H1 (cell line): Measurements from ENCODE around the gene CD99. TPM values are rescaled to one million over a fixed set of nuclear protein-coding genes. Genes with fewer than 3 reads are reported as not detected.

Experiments
- CTCF ChIA-PET: fragments of 300-600 bp; sonication (Branson Sonifier 250); formaldehyde crosslinking; loops from one replicate; lab custom pipeline; 2021; ENCODE audit not compliant: partially characterized antibody; lab: Charles Lee
- POLR2A ChIA-PET: fragments of 300-600 bp; sonication (Branson Sonifier 250); formaldehyde crosslinking; loops from one replicate; lab custom pipeline; 2021; ENCODE audit warnings: inconsistent platforms; ENCODE audit not compliant: partially characterized antibody; lab: Charles Lee
- DNase-seq, 2 experiments: peaks; one replicate each; pipeline versions ENCODE4 v3.0.0 to v3.0.0-alpha.2; 2010 to 2022; ENCODE audit warnings: low spot score in 2 of 2, low read depth in 1 of 2, mixed read lengths in 1 of 2
- FAIRE-seq: peaks from 2 replicates; lab custom pipeline; 2011; peaks lifted over from hg19 to GRCh38; lab: Jason Lieb, UNC
- H2AFZ ChIP-seq: 2 replicates; pipeline ENCODE4 v1.8.1; 2012; ENCODE audit warnings: low read length, inconsistent platforms
- H2AK5ac ChIP-seq: 2 replicates; pipeline ENCODE4 v1.6.1; 2013; ENCODE audit warnings: low read depth, low read length
- H2BK120ac ChIP-seq: replicated peaks from 2 replicates; pipeline ENCODE3; 2013; ENCODE audit warnings: low read depth, low read length, inconsistent platforms
- H2BK12ac ChIP-seq: 2 replicates; pipeline ENCODE4 v1.6.1; 2013; ENCODE audit warnings: low read depth, low read length
- H2BK15ac ChIP-seq: 2 replicates; pipeline ENCODE4 v1.6.1; 2013; ENCODE audit warnings: low read length
- H2BK20ac ChIP-seq: 2 replicates; pipeline ENCODE4 v1.6.1; 2013; ENCODE audit warnings: low read length
- H2BK5ac ChIP-seq: 2 replicates; pipeline ENCODE4 v1.6.1; 2013; ENCODE audit warnings: low read depth, low read length
- H3K14ac ChIP-seq: 2 replicates; pipeline ENCODE4 v1.6.1; 2013; ENCODE audit warnings: inconsistent platforms; ENCODE audit not compliant: insufficient read length
- H3K18ac ChIP-seq: 2 replicates; pipeline ENCODE4 v1.6.1; 2013; ENCODE audit warnings: low read length; ENCODE audit errors: extremely low read depth
- H3K23ac ChIP-seq: 2 replicates; pipeline ENCODE4 v1.6.1; 2013; ENCODE audit warnings: inconsistent platforms; ENCODE audit not compliant: insufficient read length
- H3K23me2 ChIP-seq: 2 replicates; pipeline ENCODE4 v1.6.1; 2013; ENCODE audit warnings: low read depth, low read length
- H3K27ac ChIP-seq: 2 replicates; pipeline ENCODE4 v1.6.1; 2011; ENCODE audit warnings: low read depth, low read length, inconsistent platforms
- H3K27me3 ChIP-seq, 4 experiments: replicated peaks in 1 of 4; 1 replicate in 1 of 4; 2 replicates in 3 of 4; pipeline versions ENCODE4 v1.6.1 to v1.8.1; 2011 to 2013; ENCODE audit warnings: low read length in 3 of 4, mild to moderate bottlenecking in 3 of 4, inconsistent platforms in 2 of 4, mixed read lengths in 2 of 4, moderate library complexity in 1 of 4; ENCODE audit not compliant: control insufficient read depth in 3 of 4, insufficient read depth in 3 of 4; ENCODE audit errors: extremely low read depth in 1 of 4
- H3K36me3 ChIP-seq, 4 experiments: 2 replicates each; pipeline versions ENCODE4 v1.6.1 to v1.8.1; 2011 to 2013; ENCODE audit warnings: mild to moderate bottlenecking in 4 of 4, low read length in 3 of 4, moderate library complexity in 2 of 4, control low read depth in 1 of 4, inconsistent platforms in 1 of 4; ENCODE audit not compliant: insufficient read depth in 4 of 4, control insufficient read depth in 2 of 4
- H3K4ac ChIP-seq: replicated peaks from 2 replicates; pipeline ENCODE3; 2013; ENCODE audit warnings: low read length, low read depth, mixed read lengths, inconsistent platforms; ENCODE audit not compliant: insufficient read length
- H3K4me1 ChIP-seq, 4 experiments: replicated peaks in 1 of 4; 1 replicate in 1 of 4; 2 replicates in 3 of 4; pipeline versions ENCODE4 v1.6.1 to v1.8.1; 2011 to 2013; ENCODE audit warnings: low read length in 3 of 4, inconsistent platforms in 2 of 4, mixed read lengths in 1 of 4; ENCODE audit not compliant: insufficient read depth in 4 of 4, control insufficient read depth in 3 of 4
- H3K4me2 ChIP-seq, 2 experiments: 2 replicates each; pipeline versions ENCODE4 v1.6.1 to v1.8.1; 2011 to 2013; ENCODE audit warnings: low read depth in 2 of 2, low read length in 2 of 2, control low read depth in 1 of 2, inconsistent platforms in 1 of 2, mild to moderate bottlenecking in 1 of 2; ENCODE audit not compliant: insufficient read depth in 1 of 2
- H3K4me3 ChIP-seq, 4 experiments: fragments of 200-600, 300-600 bp in 1 of 4; sonication (generic), shearing (Covaris generic), sonication (Bioruptor Twin) in 1 of 4; 2 replicates each; pipeline versions ENCODE4 v1.5.1 to v1.8.1; 2011 to 2016; ENCODE audit warnings: low read length in 4 of 4, low read depth in 3 of 4, control low read depth in 2 of 4, inconsistent platforms in 2 of 4, mild to moderate bottlenecking in 2 of 4, mixed read lengths in 1 of 4, moderate library complexity in 1 of 4; ENCODE audit not compliant: insufficient read depth in 2 of 4; ENCODE audit errors: extremely low read depth in 1 of 4
- H3K56ac ChIP-seq: replicated peaks from 2 replicates; pipeline ENCODE3; 2013; ENCODE audit warnings: low read depth, mild to moderate bottlenecking, mixed read lengths, low read length, inconsistent platforms; ENCODE audit not compliant: insufficient read length
- H3K79me1 ChIP-seq: 2 replicates; pipeline ENCODE4 v1.6.1; 2013; ENCODE audit warnings: low read depth, low read length, control low read depth
- H3K79me2 ChIP-seq, 2 experiments: 2 replicates each; pipeline versions ENCODE4 v1.6.1 to v1.8.1; 2012 to 2013; ENCODE audit warnings: low read length in 2 of 2, mild to moderate bottlenecking in 2 of 2, inconsistent platforms in 1 of 2; ENCODE audit not compliant: insufficient read depth in 2 of 2, control insufficient read depth in 1 of 2
- H3K9ac ChIP-seq, 4 experiments: replicated peaks in 1 of 4; 1 replicate in 1 of 4; 2 replicates in 3 of 4; pipeline versions ENCODE4 v1.6.1 to v1.8.1; 2011 to 2013; ENCODE audit warnings: low read depth in 3 of 4, low read length in 3 of 4, control low read depth in 2 of 4, mild to moderate bottlenecking in 2 of 4, moderate library complexity in 2 of 4, inconsistent platforms in 1 of 4; ENCODE audit errors: extremely low read depth in 1 of 4
- H3K9me3 ChIP-seq, 2 experiments: 2 replicates each; pipeline versions ENCODE4 v1.6.1 to v1.8.1; 2012 to 2013; ENCODE audit warnings: mild to moderate bottlenecking in 2 of 2, moderate library complexity in 2 of 2, control low read depth in 1 of 2, inconsistent platforms in 1 of 2, low read depth in 1 of 2, low read length in 1 of 2, mixed read lengths in 1 of 2; ENCODE audit not compliant: insufficient read depth in 2 of 2
- H4K20me1 ChIP-seq, 2 experiments: replicated peaks in 1 of 2; 2 replicates each; pipeline versions ENCODE3 to v1.8.1; 2011 to 2013; ENCODE audit warnings: inconsistent platforms in 2 of 2, low read length in 2 of 2, mild to moderate bottlenecking in 1 of 2; ENCODE audit not compliant: insufficient read depth in 2 of 2, control insufficient read depth in 1 of 2
- H4K5ac ChIP-seq: 2 replicates; pipeline ENCODE4 v1.6.1; 2013; ENCODE audit warnings: low read length, low read depth, mixed read lengths, inconsistent platforms; ENCODE audit not compliant: insufficient read length
- H4K8ac ChIP-seq: 2 replicates; pipeline ENCODE4 v1.8.0; 2013; ENCODE audit warnings: mild to moderate bottlenecking, moderate library complexity, low read length, inconsistent platforms; ENCODE audit not compliant: insufficient read depth; ENCODE audit errors: extremely low read depth
- H4K91ac ChIP-seq: replicated peaks from 2 replicates; pipeline ENCODE3; 2013; ENCODE audit warnings: low read length, mixed read lengths, inconsistent platforms; ENCODE audit not compliant: insufficient read length
- CBX5 ChIP-seq: fragments of 300-800, 300-1000 bp; sonication (generic); IDR thresholded peaks from 2 replicates; pipeline ENCODE4 v1.7.1; 2016; ENCODE audit warnings: antibody characterized with exemption, low read length, low read depth
- HDAC2 ChIP-seq, 2 experiments: fragments of 300-600 bp in 1 of 2; sonication (generic) in 1 of 2; IDR thresholded peaks; 2 replicates each; pipeline ENCODE4 v1.6.1; 2011 to 2012; ENCODE audit warnings: low read depth in 2 of 2, low read length in 2 of 2, mild to moderate bottlenecking in 2 of 2, moderate library complexity in 2 of 2, borderline replicate concordance in 1 of 2, inconsistent platforms in 1 of 2
- HDAC6 ChIP-seq: IDR thresholded peaks from one replicate; pipeline ENCODE4 v1.7.1; 2012; ENCODE audit warnings: low read depth, mild to moderate bottlenecking, inconsistent platforms, low read length, moderate library complexity
- JUN ChIP-seq: IDR thresholded peaks from 2 replicates; pipeline ENCODE4 v1.6.1; 2011; ENCODE audit warnings: low read depth, mild to moderate bottlenecking, improper control_type of control experiment, low read length
- KDM1A ChIP-seq: fragments of 200-600, 300-600 bp; sonication (generic); IDR thresholded peaks from 2 replicates; pipeline ENCODE4 v1.7.1; 2016; ENCODE audit warnings: mild to moderate bottlenecking, low read length, borderline replicate concordance
- NANOG ChIP-seq: IDR thresholded peaks from 2 replicates; pipeline ENCODE4 v1.6.1; 2011; ENCODE audit warnings: low read length, low read depth, mild to moderate bottlenecking, inconsistent platforms; ENCODE audit not compliant: insufficient read depth, poor library complexity, severe bottlenecking
- RBBP5 ChIP-seq: IDR thresholded peaks from 2 replicates; pipeline ENCODE4 v1.7.1; 2012; ENCODE audit warnings: low read depth, mild to moderate bottlenecking, inconsistent platforms, low read length, moderate library complexity, borderline replicate concordance
- SUZ12 ChIP-seq: fragments of 200-600 bp; sonication (generic); IDR thresholded peaks from 2 replicates; pipeline ENCODE4 v1.6.1; 2012; ENCODE audit warnings: mild to moderate bottlenecking, inconsistent platforms, low read length, moderate library complexity, mixed read lengths
- TBP ChIP-seq: IDR thresholded peaks from 2 replicates; pipeline ENCODE4 v1.6.1; 2011; ENCODE audit warnings: low read depth, low read length, improper control_type of control experiment
- TCF12 ChIP-seq: IDR thresholded peaks from 2 replicates; pipeline ENCODE4 v1.6.1; 2011; ENCODE audit warnings: low read depth, mild to moderate bottlenecking, low read length
- WGBS, 2 experiments: shearing (Covaris generic) in 1 of 2; methylation state at CpG; one replicate each; pipeline versions ENCODE4 v1.1.6 to v1.1.7; 2013 to 2015; ENCODE audit warnings: low lambda C conversion rate in 2 of 2, mixed read lengths in 2 of 2, inconsistent platforms in 1 of 2, low coverage in 1 of 2, missing lambda C conversion rate in 1 of 2; ENCODE audit not compliant: insufficient replicate concordance in 2 of 2, insufficient coverage in 1 of 2, insufficient read length in 1 of 2; ENCODE audit errors: extremely low coverage in 1 of 2, missing lambda C conversion rate in 1 of 2; 5-methylcytosine and 5-hydroxymethylcytosine counted together
- polyA plus RNA-seq, 7 experiments: library from polyadenylated mRNA; depleted of rRNA in 3 of 7; stranded (reverse) in 5 of 7; unstranded in 2 of 7; fragments of >200 nt in 5 of 7; fragments of 200-250 nt in 2 of 7; gene quantifications; 1 replicate in 5 of 7; 2 replicates in 1 of 7; 4 replicates in 1 of 7; pipeline versions ENCODE4 v1.2.1 to v1.2.3, GENCODE V29; 2011 to 2013; ENCODE audit warnings: missing spikeins in 2 of 7, mixed read lengths in 2 of 7
- total RNA-seq: library from RNA; stranded (reverse); fragmentation: NEBNext Ultra II Directional; extraction: Animal tissue kit (Norgen Biotek cat#: 25700); gene quantifications from 2 replicates; pipeline ENCODE4 v1.2.1, GENCODE V29; 2021

The CD99 gene
- total and polyA plus RNA-seq, 2 of the 8 experiments (the other 6 are each of a cell fraction or from before 2014, with no cell fraction given), result 30.1 to 47.8 TPM

DNA sequence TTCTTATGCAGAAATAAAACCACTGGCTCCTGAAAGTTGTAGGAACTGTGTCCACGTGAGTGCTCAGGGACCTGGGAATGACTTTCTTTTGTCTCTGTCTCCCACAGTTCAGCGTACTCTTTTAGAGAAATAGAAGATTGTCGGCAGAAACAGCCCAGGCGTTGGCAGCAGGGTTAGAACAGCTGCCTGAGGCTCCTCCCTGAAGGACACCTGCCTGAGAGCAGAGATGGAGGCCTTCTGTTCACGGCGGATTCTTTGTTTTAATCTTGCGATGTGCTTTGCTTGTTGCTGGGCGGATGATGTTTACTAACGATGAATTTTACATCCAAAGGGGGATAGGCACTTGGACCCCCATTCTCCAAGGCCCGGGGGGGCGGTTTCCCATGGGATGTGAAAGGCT, 49.6 kb downstream of the CD99 start:
- Histone ChIP-seq H2AK5ac (no peak overlapping the region), H3K9ac (no peak overlapping the region), H3K9me3 (no peaks in the 10 kb centered on the region), H4K5ac (no peak overlapping the region), H3K14ac (no peak overlapping the region), H3K4me2 (no peak overlapping the region), H3K79me1 (no peaks in the 10 kb centered on the region), H2BK120ac (no peak overlapping the region), H3K79me2 (no peaks in the 10 kb centered on the region), H3K4ac (no peak overlapping the region), H3K4me3 (no peak overlapping the region), H3K4me1 (no peaks in the 10 kb centered on the region), H3K36me3 (no peaks in the 10 kb centered on the region; a peak in 2 of 8 replicates), H3K27ac (no peak overlapping the region), H2AFZ (no peak overlapping the region), H2BK5ac (no peak overlapping the region), H2BK15ac (no peak overlapping the region), H3K18ac (no peak overlapping the region), H3K27me3 (no peaks in the 10 kb centered on the region), H2BK12ac (no peak overlapping the region), H4K8ac (no peak overlapping the region), H4K20me1 (no peaks in the 10 kb centered on the region), H3K23ac (no peak overlapping the region), H3K56ac (no peak overlapping the region), H2BK20ac (no peak overlapping the region), H4K91ac (no peak overlapping the region), H3K23me2 (no peaks in the 10 kb centered on the region)
- DNase-seq (no peak), FAIRE-seq (no peak)
- TF ChIP-seq HDAC6 (no peak), SUZ12 (no peak), CBX5 (no peak), RBBP5 (no peak), TCF12 (no peak), NANOG (no peak), HDAC2 (IDR thresholded peaks at IDR 0.05; ENCODE audit: borderline replicate concordance in 1 of 2, low read depth in 2 of 2, low read length in 2 of 2) (no peak), JUN (no peak), KDM1A (no peak), TBP (no peak)
- 91% methylated on average over 11 of the region's 11 CpGs; no CpG with 5 or more reads in 1 of the 2 experiments for WGBS, 2 experiments
- CTCF ChIA-PET, result no interaction called here
- POLR2A ChIA-PET, result no interaction called here
